Liver (tissue), 9 donors: Measurements from ENCODE around the gene CROT. TPM values are rescaled to one million over a fixed set of nuclear protein-coding genes. Genes with fewer than 3 reads are reported as not detected.

Experiments
- DNase-seq: peaks from one replicate; pipeline ENCODE4 v3.0.0-alpha.2; 2017; ENCODE audit warnings: low spot score
- H3K27ac ChIP-seq, 2 donors: one replicate each; pipeline ENCODE4 v1.7.0; 2013; ENCODE audit warnings: inconsistent platforms in 2 of 2, low read length in 2 of 2, control low read depth in 1 of 2, low read depth in 1 of 2, mild to moderate bottlenecking in 1 of 2
- H3K27me3 ChIP-seq, 4 donors: one replicate each; pipeline versions ENCODE4 v1.6.1 to v1.7.0; 2013; ENCODE audit warnings: low read length in 3 of 4, inconsistent platforms in 1 of 4, mild to moderate bottlenecking in 1 of 4, moderate library complexity in 1 of 4; ENCODE audit not compliant: control insufficient read depth in 4 of 4, insufficient read depth in 4 of 4
- H3K36me3 ChIP-seq, 4 donors: one replicate each; pipeline versions ENCODE4 v1.6.1 to v1.7.0; 2013; ENCODE audit warnings: low read length in 3 of 4, mild to moderate bottlenecking in 3 of 4, low read depth in 1 of 4, moderate library complexity in 1 of 4; ENCODE audit not compliant: control insufficient read depth in 4 of 4, insufficient read depth in 3 of 4
- H3K4me1 ChIP-seq, 4 donors: one replicate each; pipeline versions ENCODE4 v1.6.1 to v1.7.0; 2013; ENCODE audit warnings: low read length in 3 of 4, mild to moderate bottlenecking in 3 of 4, moderate library complexity in 1 of 4; ENCODE audit not compliant: control insufficient read depth in 4 of 4, insufficient read depth in 4 of 4
- H3K4me3 ChIP-seq, 3 donors: one replicate each; pipeline versions ENCODE4 v1.6.1 to v1.7.0; 2013; ENCODE audit warnings: low read length in 3 of 3, control low read depth in 1 of 3, low read depth in 1 of 3, mild to moderate bottlenecking in 1 of 3
- H3K9ac ChIP-seq, 2 donors: one replicate each; pipeline ENCODE4 v1.7.0; 2013; ENCODE audit warnings: low read length in 2 of 2, mild to moderate bottlenecking in 2 of 2, moderate library complexity in 2 of 2, control low read depth in 1 of 2, low read depth in 1 of 2
- H3K9me3 ChIP-seq, 4 donors: one replicate each; pipeline versions ENCODE4 v1.6.1 to v1.7.0; 2013; ENCODE audit warnings: low read length in 3 of 4; ENCODE audit not compliant: control insufficient read depth in 4 of 4
- ATF3 ChIP-seq: IDR thresholded peaks from 2 replicates; pipeline ENCODE4 v1.6.1; 2016; ENCODE audit warnings: antibody characterized with exemption
- CTCF ChIP-seq: fragments of 150-350 bp; IDR thresholded peaks from 2 replicates; pipeline ENCODE4 v1.5.1; 2017; ENCODE audit warnings: improper control_type of control experiment, low read depth, low read length; ENCODE audit not compliant: missing input control
- EGR1 ChIP-seq, 2 donors: IDR thresholded peaks; 2 replicates each; pipeline ENCODE4 v1.6.1; 2016 to 2018; ENCODE audit warnings: antibody characterized with exemption in 2 of 2, low read depth in 2 of 2
- FOXA2 ChIP-seq: IDR thresholded peaks from 2 replicates; pipeline ENCODE4 v1.6.1; 2016; ENCODE audit warnings: antibody characterized with exemption
- GABPA ChIP-seq, 2 donors: IDR thresholded peaks in 1 of 2; conservative IDR thresholded peaks in 1 of 2; 2 replicates each; pipeline ENCODE4 v1.6.1; 2016; ENCODE audit warnings: antibody characterized with exemption in 2 of 2, mild to moderate bottlenecking in 1 of 2, moderate library complexity in 1 of 2
- HNF4A ChIP-seq, 2 donors: conservative IDR thresholded peaks; 2 replicates each; pipeline ENCODE4 v1.6.1; 2016; ENCODE audit warnings: antibody characterized with exemption in 2 of 2, mild to moderate bottlenecking in 2 of 2
- MAX ChIP-seq: IDR thresholded peaks from 2 replicates; pipeline ENCODE4 v1.6.1; 2016; ENCODE audit warnings: antibody characterized with exemption
- NR2F2 ChIP-seq: IDR thresholded peaks from 2 replicates; pipeline ENCODE4 v1.6.1; 2016; ENCODE audit warnings: antibody characterized with exemption
- RAD21 ChIP-seq, 2 donors: IDR thresholded peaks; 2 replicates each; pipeline ENCODE4 v1.6.1; 2016; ENCODE audit warnings: antibody characterized with exemption in 2 of 2, mild to moderate bottlenecking in 2 of 2
- REST ChIP-seq: IDR thresholded peaks from 2 replicates; pipeline ENCODE4 v1.6.1; 2016; ENCODE audit warnings: antibody characterized with exemption, mild to moderate bottlenecking
- RXRA ChIP-seq, 2 donors: IDR thresholded peaks; 2 replicates each; pipeline ENCODE4 v1.6.1; 2017 to 2018; ENCODE audit warnings: antibody characterized with exemption in 2 of 2, mild to moderate bottlenecking in 1 of 2
- TAF1 ChIP-seq: conservative IDR thresholded peaks from 2 replicates; pipeline ENCODE4 v1.6.1; 2016; ENCODE audit warnings: antibody characterized with exemption, mild to moderate bottlenecking
- YY1 ChIP-seq: IDR thresholded peaks from 2 replicates; pipeline ENCODE4 v1.6.1; 2016; ENCODE audit warnings: antibody characterized with exemption, mild to moderate bottlenecking
- ZBTB33 ChIP-seq: IDR thresholded peaks from 2 replicates; pipeline ENCODE4 v1.6.1; 2016; ENCODE audit warnings: antibody characterized with exemption
- WGBS: extraction: QIAGEN DNeasy Blood & Tissue Kit; methylation state at CpG from one replicate; pipeline ENCODE4 v1.1.7; 2013; 5-methylcytosine and 5-hydroxymethylcytosine counted together
- polyA plus RNA-seq, 2 donors: library from polyadenylated mRNA; stranded (reverse) in 1 of 2; unstranded in 1 of 2; fragments of 200-250 nt in 1 of 2; fragments of >200 nt in 1 of 2; fragmentation: Nextera tagmentation in 1 of 2; extraction: Ambion mirVana in 1 of 2; gene quantifications; one replicate each; pipeline versions ENCODE4 v1.2.1 to v1.2.3, GENCODE V29; 2013 to 2015
- total RNA-seq, 2 donors: library from RNA; depleted of rRNA; stranded (reverse); fragments of >200 nt; gene quantifications; one replicate each; pipeline ENCODE4 v1.2.3, GENCODE V29; 2014
- donor health status: healthy.
- donor health status: healthy.
- donor health status: healthy.
- donor health status: healthy.
- donor health status: healthy.

Gene CROT
- total and polyA plus RNA-seq, 4 donors = 10.6 to 45.1 (median 32.9) TPM

GRCh38 chr7:87447116-87447635, 101.7 kb downstream of the CROT start:
- Histone ChIP-seq H3K27me3 (no peaks in the 10 kb centered on the region), H3K9ac (no peak overlapping the region), H3K27ac (no peak overlapping the region), H3K36me3 (peaks cover 7 to 57% (median 41%) of the 10 kb centered on the region in 4 donors), H3K9me3 (no peaks in the 10 kb centered on the region), H3K4me1 (peaks cover 4 to 16% (median 7%) of the 10 kb centered on the region in 4 donors), H3K4me3 (no peak overlapping the region)
- DNase-seq = no peak
- TF ChIP-seq RAD21 (IDR thresholded peaks at IDR 0.05) (no peak), ZBTB33 (no peak), EGR1 (IDR thresholded peaks at IDR 0.05; ENCODE audit: low read depth in 2 of 2) (no peak), YY1 (no peak)
- WGBS = 87% methylated on average over 4 of the region's 4 CpGs

- H3K27me3 ChIP-seq = no peaks in the 10 kb centered on the region
- H3K36me3 ChIP-seq = peaks cover 4 to 53% (median 35%) of the 10 kb centered on the region in 4 donors
- H3K4me1 ChIP-seq = peaks cover 4 to 16% (median 7%) of the 10 kb centered on the region in 4 donors
- no peak for TF ChIP-seq FOXA2
- no peak for TF ChIP-seq ATF3
- no peak for TF ChIP-seq YY1
- TF ChIP-seq RXRA (IDR thresholded peaks at IDR 0.05) = no peak
- TF ChIP-seq MAX = no peak
- TF ChIP-seq ZBTB33 = no peak
- TF ChIP-seq GABPA (IDR thresholded peaks at IDR 0.05 in 1 of 2, conservative IDR thresholded peaks at IDR 0.05 in 1 of 2) = no peak
- TF ChIP-seq NR2F2 = no peak
- no peak for TF ChIP-seq REST
- TF ChIP-seq CTCF = no peak
- TF ChIP-seq EGR1 (IDR thresholded peaks at IDR 0.05; ENCODE audit: low read depth in 2 of 2) = no peak
- no peak for TF ChIP-seq TAF1
- no peak for TF ChIP-seq HNF4A (conservative IDR thresholded peaks at IDR 0.05)
- DNase-seq = no peak
- H3K9ac ChIP-seq = no peak overlapping the region
- no peak overlapping the region for H3K4me3 ChIP-seq
- no peak overlapping the region for H3K27ac ChIP-seq
- WGBS = 84% methylated on average over 7 of the region's 7 CpGs
- no peaks in the 10 kb centered on the region for H3K9me3 ChIP-seq
Measured at GRCh38 chr7:87448388-87448787, 102.9 kb downstream of the CROT start.
